Glutamatergic neuron (in vitro differentiated cells): ENCODE results near the gene XPOT. TPM values are rescaled to one million over a fixed set of nuclear protein-coding genes. Genes with fewer than 3 reads are reported as not detected.
A peak's percentile ranks its signal among the peaks of the same experiment; 100 is the strongest.

ENCODE experiments used
- DNase-seq: peaks from one replicate; pipeline ENCODE4 v3.0.0; 2022
- H3K27ac Mint-ChIP-seq: one replicate; pipeline ENCODE4 v1.8.0; 2020; ENCODE audit warnings: mild to moderate bottlenecking, mixed read lengths, inconsistent platforms; ENCODE audit not compliant: unreplicated experiment
- H3K27me3 Mint-ChIP-seq: one replicate; pipeline ENCODE4 v1.8.0; 2020; ENCODE audit warnings: mild to moderate bottlenecking, moderate library complexity, mixed read lengths, inconsistent platforms; ENCODE audit not compliant: unreplicated experiment
- H3K36me3 Mint-ChIP-seq: one replicate; pipeline ENCODE4 v1.8.0; 2020; ENCODE audit warnings: mild to moderate bottlenecking, mixed read lengths, inconsistent platforms; ENCODE audit not compliant: unreplicated experiment
- H3K4me1 Mint-ChIP-seq: one replicate; pipeline ENCODE4 v1.8.0; 2020; ENCODE audit warnings: mild to moderate bottlenecking, low read depth, mixed read lengths, inconsistent platforms; ENCODE audit not compliant: unreplicated experiment
- H3K4me3 Mint-ChIP-seq: one replicate; pipeline ENCODE4 v1.8.0; 2020; ENCODE audit warnings: mild to moderate bottlenecking, mixed read lengths, inconsistent platforms; ENCODE audit not compliant: unreplicated experiment
- H3K9me3 Mint-ChIP-seq: one replicate; pipeline ENCODE4 v1.8.0; 2020; ENCODE audit warnings: mild to moderate bottlenecking, moderate library complexity, mixed read lengths, inconsistent platforms; ENCODE audit not compliant: unreplicated experiment
- CTCF ChIP-seq: fragments of 200-600 bp; sonication (generic); IDR thresholded peaks from one replicate; pipeline ENCODE4 v1.5.0; 2021; ENCODE audit not compliant: partially characterized antibody, unreplicated experiment
- total RNA-seq: library from RNA; stranded (reverse); fragmentation: NEBNext Ultra II Directional; extraction: Animal tissue kit (Norgen Biotek cat#: 25700); gene quantifications from one replicate; pipeline ENCODE4 v1.2.1, GENCODE V29; 2021; ENCODE audit not compliant: unreplicated experiment

The XPOT gene
- total RNA-seq, 1 donor from 2014 or later: 108 TPM

- peaks cover 5% of the 10 kb centered on the region for H3K9me3 Mint-ChIP-seq
- no peak overlapping the region for H3K27ac Mint-ChIP-seq
- H3K4me3 Mint-ChIP-seq: peak overlapping the region; percentile 96
- no peaks in the 10 kb centered on the region for H3K27me3 Mint-ChIP-seq
- H3K36me3 Mint-ChIP-seq: no peaks in the 10 kb centered on the region
- no peak for DNase-seq
- no peak for TF ChIP-seq CTCF
- peaks cover 4% of the 10 kb centered on the region for H3K4me1 Mint-ChIP-seq
Observed at GRCh38 chr12:64450711-64451486, 46.7 kb downstream of the XPOT start.

- no peaks in the 10 kb centered on the region for H3K36me3 Mint-ChIP-seq
- peak within 1 kb of the TSS; percentile 96 for H3K4me3 Mint-ChIP-seq
- peak; percentile 95 for DNase-seq
- peaks cover 5% of the 10 kb centered on the region for H3K9me3 Mint-ChIP-seq
- peaks cover 7% of the 10 kb centered on the region for H3K4me1 Mint-ChIP-seq
- no peaks in the 10 kb centered on the region for H3K27me3 Mint-ChIP-seq
- no peak for TF ChIP-seq CTCF
- H3K27ac Mint-ChIP-seq: peak within 1 kb of the TSS; percentile 77
Observed at GRCh38 chr12:64451687-64452558, 47.7 kb downstream of the XPOT start, which contains the start of gene TBK1. TSS of gene TBK1 (plus strand) at chr12:64452120. CDS start at chr12:64455871, 3,751 bp downstream.

GRCh38 chr12:64452559-64453329 is 48.6 kb downstream of the XPOT start:
- Mint-ChIP-seq H3K9me3 (peaks cover 5% of the 10 kb centered on the region), H3K4me1 (peaks cover 14% of the 10 kb centered on the region), H3K36me3 (no peaks in the 10 kb centered on the region), H3K27me3 (no peaks in the 10 kb centered on the region), H3K27ac (peak overlapping the region; percentile 77), H3K4me3 (peak overlapping the region; percentile 95)
- TF ChIP-seq CTCF: no peak
- no peak for DNase-seq

GRCh38 chr12:64455506-64455905 is 51.3 kb downstream of the XPOT start:
- no peaks in the 10 kb centered on the region for H3K36me3 Mint-ChIP-seq
- peaks cover 22% of the 10 kb centered on the region for H3K4me1 Mint-ChIP-seq

More at GRCh38 chr12:64455506-64455905, 51.3 kb downstream of the XPOT start:
- Mint-ChIP-seq H3K4me3 (no peak overlapping the region), H3K27me3 (no peaks in the 10 kb centered on the region), H3K27ac (no peak overlapping the region), H3K9me3 (peaks cover 5% of the 10 kb centered on the region)
- DNase-seq: no peak
- TF ChIP-seq CTCF: no peak
